Measurements from ENCODE around the gene RNF223.
"Not testable (repeated sequence)": the region's sequence is repeated elsewhere in the genome, so short reads cannot be mapped to it uniquely, and the experiment has no call there.

Gene RNF223

DNA sequence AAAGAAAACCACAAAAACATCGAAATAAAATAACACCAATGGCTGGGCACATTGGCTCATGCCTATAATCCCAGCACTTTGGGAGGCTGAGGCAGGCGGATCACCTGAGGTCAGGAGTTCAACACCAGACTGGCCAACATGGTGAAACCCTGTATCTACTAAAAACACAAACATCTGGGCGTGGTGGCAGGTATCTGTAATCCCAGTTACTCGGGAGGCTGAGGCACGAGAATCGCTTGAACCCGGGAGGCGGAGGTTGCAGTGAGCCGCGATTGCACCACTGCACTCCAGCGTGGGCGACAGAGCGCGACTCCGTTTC lies 16.4 kb downstream of the RNF223 start:
- Histone ChIP-seq H3K4me1 (ENCODE audit: control insufficient read depth, insufficient read depth, low read length, poor library complexity, severe bottlenecking) (peaks cover 22% of the 10 kb centered on the region), H3K27me3 (replicated peaks; ENCODE audit: control insufficient read depth, insufficient read depth, low read length, poor library complexity, severe bottlenecking) (peaks cover 47% of the 10 kb centered on the region)
- H3K4me3 ChIP-seq (ENCODE audit: insufficient read depth, low read depth, low read length, poor library complexity, severe bottlenecking); H3K36me3 ChIP-seq (ENCODE audit: control insufficient read depth, insufficient read depth, low read length); H3K27ac ChIP-seq (ENCODE audit: insufficient read depth, low read length, poor library complexity, severe bottlenecking); H3K9me3 ChIP-seq (ENCODE audit: control insufficient read depth, low read length); DNase-seq: not testable (repeated sequence)

DNA sequence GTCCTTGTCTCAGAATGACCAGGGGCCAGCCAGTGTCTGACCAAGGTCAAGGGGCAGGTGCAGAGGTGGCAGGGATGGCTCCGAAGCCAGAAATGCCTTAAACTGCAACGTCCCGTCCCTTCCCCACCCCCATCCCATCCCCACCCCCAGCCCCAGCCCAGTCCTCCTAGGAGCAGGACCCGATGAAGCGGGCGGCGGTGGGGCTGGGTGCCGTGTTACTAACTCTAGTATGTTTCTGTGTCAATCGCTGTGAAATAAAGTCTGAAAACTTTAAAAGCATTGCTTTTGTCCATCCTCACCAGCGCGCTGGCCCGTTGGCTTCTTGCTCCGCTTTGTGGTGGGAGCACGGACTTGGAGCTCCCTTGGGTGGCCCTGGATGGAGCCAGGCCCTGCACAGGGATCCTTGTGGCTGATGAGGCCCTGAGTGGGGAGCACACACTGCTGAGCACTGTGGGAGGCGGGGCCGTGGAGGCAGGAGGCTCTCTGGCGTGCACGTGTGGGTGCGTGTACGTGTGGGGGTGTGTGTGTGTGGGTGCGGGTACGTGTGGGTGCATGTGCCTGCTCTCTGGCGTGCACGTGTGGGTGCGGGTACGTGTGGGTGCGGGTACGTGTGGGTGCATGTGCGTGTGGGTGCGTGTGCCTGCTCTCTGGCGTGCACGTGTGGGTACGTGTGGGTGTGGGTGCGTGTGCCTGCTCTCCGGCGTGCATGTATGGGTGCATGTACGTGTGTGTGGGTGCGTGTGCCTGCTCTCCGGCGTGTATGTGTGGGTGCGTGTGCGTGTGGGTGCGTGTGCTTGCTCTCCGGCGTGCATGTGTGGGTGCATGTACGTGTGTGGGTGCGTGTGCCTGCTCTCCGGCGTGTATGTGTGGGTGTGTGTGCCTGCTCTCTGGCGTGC lies 18.0 kb downstream of the RNF223 start:
- no peak for DNase-seq
- no peak overlapping the region for H3K27ac ChIP-seq (ENCODE audit: insufficient read depth, low read length, poor library complexity, severe bottlenecking)
- H3K9me3 ChIP-seq (ENCODE audit: control insufficient read depth, low read length): no peaks in the 10 kb centered on the region

DNA sequence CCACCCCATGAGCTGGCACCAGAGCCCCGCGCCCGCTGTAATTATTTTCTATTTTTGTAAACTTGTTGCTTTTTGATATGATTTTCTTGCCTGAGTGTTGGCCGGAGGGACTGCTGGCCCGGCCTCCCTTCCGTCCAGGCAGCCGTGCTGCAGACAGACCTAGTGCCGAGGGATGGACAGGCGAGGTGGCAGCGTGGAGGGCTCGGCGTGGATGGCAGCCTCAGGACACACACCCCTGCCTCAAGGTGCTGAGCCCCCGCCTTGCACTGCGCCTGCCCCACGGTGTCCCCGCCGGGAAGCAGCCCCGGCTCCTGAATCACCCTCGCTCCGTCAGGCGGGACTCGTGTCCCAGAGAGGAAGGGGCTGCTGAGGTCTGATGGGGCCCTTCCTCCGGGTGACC lies 19.1 kb downstream of the RNF223 start:
- Histone ChIP-seq H3K9me3 (ENCODE audit: control insufficient read depth, low read length) (no peaks in the 10 kb centered on the region), H3K27me3 (replicated peaks; ENCODE audit: control insufficient read depth, insufficient read depth, low read length, poor library complexity, severe bottlenecking) (peaks cover 22% of the 10 kb centered on the region), H3K27ac (ENCODE audit: insufficient read depth, low read length, poor library complexity, severe bottlenecking) (no peak overlapping the region), H3K4me1 (ENCODE audit: control insufficient read depth, insufficient read depth, low read length, poor library complexity, severe bottlenecking) (peaks cover 14% of the 10 kb centered on the region), H3K36me3 (ENCODE audit: control insufficient read depth, insufficient read depth, low read length) (no peaks in the 10 kb centered on the region), H3K4me3 (ENCODE audit: insufficient read depth, low read depth, low read length, poor library complexity, severe bottlenecking) (no peak overlapping the region)
- no peak for DNase-seq

More for the DNA sequence above, 18.0 kb downstream of the RNF223 start:
- no peaks in the 10 kb centered on the region for H3K36me3 ChIP-seq (ENCODE audit: control insufficient read depth, insufficient read depth, low read length)
- peaks cover 31% of the 10 kb centered on the region for H3K27me3 ChIP-seq (replicated peaks; ENCODE audit: control insufficient read depth, insufficient read depth, low read length, poor library complexity, severe bottlenecking)
- no peak overlapping the region for H3K4me3 ChIP-seq (ENCODE audit: insufficient read depth, low read depth, low read length, poor library complexity, severe bottlenecking)
- H3K4me1 ChIP-seq (ENCODE audit: control insufficient read depth, insufficient read depth, low read length, poor library complexity, severe bottlenecking): peaks cover 17% of the 10 kb centered on the region

DNA sequence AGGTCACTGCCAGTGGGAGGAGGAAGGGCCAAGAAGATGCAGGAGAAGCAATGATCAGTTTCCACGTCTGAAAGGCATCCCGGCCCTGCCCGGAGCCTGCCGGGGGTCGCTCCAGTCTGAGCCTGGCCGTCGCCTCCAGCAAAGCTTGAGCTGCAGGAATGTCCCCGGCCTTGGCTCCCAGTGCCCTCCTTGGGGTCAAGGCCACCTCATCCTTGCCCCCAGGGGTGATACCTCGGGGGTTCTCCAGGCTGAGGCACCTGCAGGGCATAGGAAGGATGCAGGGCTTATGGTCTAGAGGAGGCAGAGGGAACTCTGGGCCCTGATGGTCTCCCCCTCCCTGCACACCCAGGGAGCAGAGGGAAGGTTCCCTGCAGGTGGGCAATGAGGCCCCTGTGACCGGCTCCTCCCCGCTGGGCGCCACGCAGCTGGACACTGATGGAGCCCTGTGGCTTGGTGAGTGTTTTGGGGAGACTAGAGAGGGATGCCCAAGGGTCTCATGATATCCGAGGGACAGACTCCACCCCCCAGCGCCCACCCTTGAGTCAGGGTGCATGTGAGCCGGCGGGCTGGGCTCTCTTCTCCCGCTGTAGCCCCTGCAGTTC lies 19.9 kb downstream of the RNF223 start:
- H3K9me3 ChIP-seq (ENCODE audit: control insufficient read depth, low read length): no peaks in the 10 kb centered on the region
- no peak overlapping the region for H3K4me3 ChIP-seq (ENCODE audit: insufficient read depth, low read depth, low read length, poor library complexity, severe bottlenecking)

DNA sequence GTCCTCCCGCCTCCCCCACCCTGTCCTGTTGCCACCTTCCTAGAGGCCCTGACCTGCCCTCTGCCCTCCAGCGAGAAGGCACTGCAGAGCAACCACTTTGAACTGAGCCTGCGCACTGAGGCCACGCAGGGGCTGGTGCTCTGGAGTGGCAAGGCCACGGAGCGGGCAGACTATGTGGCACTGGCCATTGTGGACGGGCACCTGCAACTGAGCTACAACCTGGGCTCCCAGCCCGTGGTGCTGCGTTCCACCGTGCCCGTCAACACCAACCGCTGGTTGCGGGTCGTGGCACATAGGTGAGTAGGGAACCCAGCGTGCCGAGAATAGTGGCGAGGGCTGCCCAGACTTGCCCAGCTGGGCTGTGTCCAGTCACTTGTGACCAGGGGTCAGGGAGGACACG lies 20.4 kb downstream of the RNF223 start:
- Histone ChIP-seq H3K36me3 (ENCODE audit: control insufficient read depth, insufficient read depth, low read length) (no peaks in the 10 kb centered on the region), H3K4me1 (ENCODE audit: control insufficient read depth, insufficient read depth, low read length, poor library complexity, severe bottlenecking) (peaks cover under 1% of the 10 kb centered on the region), H3K9me3 (ENCODE audit: control insufficient read depth, low read length) (no peaks in the 10 kb centered on the region), H3K27ac (ENCODE audit: insufficient read depth, low read length, poor library complexity, severe bottlenecking) (no peak overlapping the region), H3K27me3 (replicated peaks; ENCODE audit: control insufficient read depth, insufficient read depth, low read length, poor library complexity, severe bottlenecking) (peaks cover 9% of the 10 kb centered on the region), H3K4me3 (ENCODE audit: insufficient read depth, low read depth, low read length, poor library complexity, severe bottlenecking) (no peak overlapping the region)
- no peak for DNase-seq

More for the DNA sequence above, 19.9 kb downstream of the RNF223 start:
- no peak for DNase-seq
- peaks cover 14% of the 10 kb centered on the region for H3K27me3 ChIP-seq (replicated peaks; ENCODE audit: control insufficient read depth, insufficient read depth, low read length, poor library complexity, severe bottlenecking)
- H3K4me1 ChIP-seq (ENCODE audit: control insufficient read depth, insufficient read depth, low read length, poor library complexity, severe bottlenecking): peaks cover 6% of the 10 kb centered on the region
- H3K27ac ChIP-seq (ENCODE audit: insufficient read depth, low read length, poor library complexity, severe bottlenecking): no peak overlapping the region
- H3K36me3 ChIP-seq (ENCODE audit: control insufficient read depth, insufficient read depth, low read length): no peaks in the 10 kb centered on the region

DNA sequence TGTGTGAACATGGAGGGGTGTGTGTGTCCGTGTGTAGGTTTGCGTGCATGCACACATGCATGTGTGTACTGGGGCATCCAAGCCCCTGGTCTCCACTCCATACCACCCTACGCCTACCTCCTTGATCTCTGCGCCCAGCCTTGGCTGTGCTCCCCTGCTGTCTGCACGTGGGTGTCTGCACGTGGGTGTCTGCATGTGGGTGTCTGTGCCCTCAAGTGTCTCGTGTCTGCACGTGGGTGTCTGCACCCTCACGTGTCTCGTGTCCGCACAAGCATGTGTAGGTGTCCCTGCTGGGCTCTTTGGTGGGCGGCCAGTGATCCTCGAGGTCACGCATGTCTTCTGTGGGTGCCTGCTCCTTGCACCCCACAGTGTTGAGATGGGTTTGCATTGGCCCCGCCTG lies 21.1 kb downstream of the RNF223 start:
- H3K27ac ChIP-seq (ENCODE audit: insufficient read depth, low read length, poor library complexity, severe bottlenecking): no peak overlapping the region
- H3K4me3 ChIP-seq (ENCODE audit: insufficient read depth, low read depth, low read length, poor library complexity, severe bottlenecking): no peak overlapping the region
- no peak for DNase-seq
- H3K27me3 ChIP-seq (replicated peaks; ENCODE audit: control insufficient read depth, insufficient read depth, low read length, poor library complexity, severe bottlenecking): peaks cover 3% of the 10 kb centered on the region
- H3K36me3 ChIP-seq (ENCODE audit: control insufficient read depth, insufficient read depth, low read length): no peaks in the 10 kb centered on the region
- no peaks in the 10 kb centered on the region for H3K4me1 ChIP-seq (ENCODE audit: control insufficient read depth, insufficient read depth, low read length, poor library complexity, severe bottlenecking)
- H3K9me3 ChIP-seq (ENCODE audit: control insufficient read depth, low read length): no peaks in the 10 kb centered on the region

DNA sequence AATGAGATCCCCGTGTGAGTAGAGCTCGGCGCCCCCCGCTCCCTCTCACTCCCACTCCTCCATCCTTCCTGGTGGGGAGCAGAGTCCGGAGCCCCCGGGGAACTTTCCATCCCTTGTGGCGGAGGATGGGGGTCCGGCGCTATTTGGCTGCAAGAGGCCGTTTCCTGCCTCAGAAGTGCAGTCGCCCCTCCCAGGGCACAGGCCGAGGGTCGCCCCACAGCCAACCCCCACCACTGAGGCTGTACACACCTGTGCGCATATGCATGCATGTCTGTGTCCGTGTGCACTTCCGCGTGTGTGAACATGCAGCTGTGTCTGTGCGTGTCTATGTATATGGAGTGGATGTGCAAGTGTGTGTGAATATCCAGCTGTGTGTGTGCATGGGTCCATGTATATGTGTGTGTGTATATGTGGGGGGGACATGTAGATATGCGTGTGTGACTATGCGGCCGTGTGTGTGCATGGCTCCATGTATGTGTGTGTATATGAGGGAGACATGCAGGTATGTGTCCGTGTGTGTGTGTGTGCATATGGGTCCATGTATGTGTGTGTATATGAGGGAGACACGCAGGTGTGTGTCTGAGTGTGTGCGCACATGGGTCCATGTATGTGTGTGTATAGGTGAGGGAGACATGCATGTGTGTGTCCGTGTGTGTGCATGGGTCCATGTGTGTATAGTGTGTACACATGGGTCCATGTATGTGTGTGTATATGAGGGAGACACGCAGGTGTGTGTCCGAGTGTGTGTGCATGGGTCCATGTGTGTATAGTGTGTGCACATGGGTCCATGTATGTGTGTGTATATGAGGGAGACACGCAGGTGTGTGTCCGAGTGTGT lies 21.9 kb downstream of the RNF223 start:
- Histone ChIP-seq H3K4me1 (ENCODE audit: control insufficient read depth, insufficient read depth, low read length, poor library complexity, severe bottlenecking) (no peaks in the 10 kb centered on the region), H3K4me3 (ENCODE audit: insufficient read depth, low read depth, low read length, poor library complexity, severe bottlenecking) (no peak overlapping the region), H3K27me3 (replicated peaks; ENCODE audit: control insufficient read depth, insufficient read depth, low read length, poor library complexity, severe bottlenecking) (no peaks in the 10 kb centered on the region), H3K36me3 (ENCODE audit: control insufficient read depth, insufficient read depth, low read length) (no peaks in the 10 kb centered on the region), H3K9me3 (ENCODE audit: control insufficient read depth, low read length) (no peaks in the 10 kb centered on the region), H3K27ac (ENCODE audit: insufficient read depth, low read length, poor library complexity, severe bottlenecking) (no peak overlapping the region)
- no peak for DNase-seq

DNA sequence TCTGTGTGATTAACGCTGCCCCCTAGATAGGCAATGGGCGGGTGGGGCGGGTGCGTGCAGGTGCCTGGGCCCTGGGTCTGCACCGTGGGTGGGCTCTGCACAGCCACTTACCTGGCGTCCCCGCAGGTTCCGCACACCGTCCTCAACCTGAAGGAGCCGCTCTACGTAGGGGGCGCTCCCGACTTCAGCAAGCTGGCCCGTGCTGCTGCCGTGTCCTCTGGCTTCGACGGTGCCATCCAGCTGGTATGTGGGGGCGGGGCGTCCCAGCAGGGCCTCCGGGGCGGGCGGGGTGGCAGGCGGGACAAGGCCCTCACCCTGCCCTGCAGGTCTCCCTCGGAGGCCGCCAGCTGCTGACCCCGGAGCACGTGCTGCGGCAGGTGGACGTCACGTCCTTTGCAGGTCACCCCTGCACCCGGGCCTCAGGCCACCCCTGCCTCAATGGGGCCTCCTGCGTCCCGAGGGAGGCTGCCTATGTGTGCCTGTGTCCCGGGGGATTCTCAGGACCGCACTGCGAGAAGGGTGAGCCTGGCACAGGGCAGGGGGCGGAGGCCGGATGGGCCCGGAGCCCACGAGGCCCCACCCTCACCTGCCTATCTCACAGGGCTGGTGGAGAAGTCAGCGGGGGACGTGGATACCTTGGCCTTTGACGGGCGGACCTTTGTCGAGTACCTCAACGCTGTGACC lies 22.8 kb downstream of the RNF223 start:
- H3K36me3 ChIP-seq (ENCODE audit: control insufficient read depth, insufficient read depth, low read length): no peaks in the 10 kb centered on the region

DNA sequence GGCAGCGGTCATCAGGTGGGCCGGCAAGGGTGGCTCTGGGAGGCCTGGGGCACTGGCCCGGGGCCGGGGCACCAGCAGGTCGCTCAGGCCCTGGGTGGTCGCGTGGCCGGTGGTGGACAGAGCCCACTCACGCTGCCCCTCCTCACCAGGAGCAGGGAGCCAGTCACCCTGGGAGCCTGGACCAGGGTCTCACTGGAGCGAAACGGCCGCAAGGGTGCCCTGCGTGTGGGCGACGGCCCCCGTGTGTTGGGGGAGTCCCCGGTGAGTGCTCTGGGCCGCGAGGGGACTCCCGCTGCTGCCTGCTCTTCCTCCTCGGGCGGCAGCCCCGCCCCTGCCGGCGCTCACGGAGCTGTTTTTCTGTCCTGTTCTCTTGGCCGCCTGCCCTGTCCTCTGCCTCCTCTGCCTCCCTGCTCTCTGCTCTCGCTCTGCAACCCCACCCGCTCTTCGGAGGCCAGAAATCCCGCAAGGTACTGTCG lies 23.5 kb downstream of the RNF223 start:
- Histone ChIP-seq H3K27me3 (replicated peaks; ENCODE audit: control insufficient read depth, insufficient read depth, low read length, poor library complexity, severe bottlenecking) (no peaks in the 10 kb centered on the region), H3K4me3 (ENCODE audit: insufficient read depth, low read depth, low read length, poor library complexity, severe bottlenecking) (no peak overlapping the region), H3K4me1 (ENCODE audit: control insufficient read depth, insufficient read depth, low read length, poor library complexity, severe bottlenecking) (no peaks in the 10 kb centered on the region), H3K27ac (ENCODE audit: insufficient read depth, low read length, poor library complexity, severe bottlenecking) (no peak overlapping the region), H3K9me3 (ENCODE audit: control insufficient read depth, low read length) (no peaks in the 10 kb centered on the region), H3K36me3 (ENCODE audit: control insufficient read depth, insufficient read depth, low read length) (no peaks in the 10 kb centered on the region)
- no peak for DNase-seq

More for the DNA sequence above, 22.8 kb downstream of the RNF223 start:
- H3K27me3 ChIP-seq (replicated peaks; ENCODE audit: control insufficient read depth, insufficient read depth, low read length, poor library complexity, severe bottlenecking): no peaks in the 10 kb centered on the region
- no peaks in the 10 kb centered on the region for H3K4me1 ChIP-seq (ENCODE audit: control insufficient read depth, insufficient read depth, low read length, poor library complexity, severe bottlenecking)
- H3K27ac ChIP-seq (ENCODE audit: insufficient read depth, low read length, poor library complexity, severe bottlenecking): no peak overlapping the region
- no peaks in the 10 kb centered on the region for H3K9me3 ChIP-seq (ENCODE audit: control insufficient read depth, low read length)
- DNase-seq: no peak
- H3K4me3 ChIP-seq (ENCODE audit: insufficient read depth, low read depth, low read length, poor library complexity, severe bottlenecking): no peak overlapping the region

Measured in effector memory CD4-positive, alpha-beta T cell (primary cell).